HEK293 (cell line): ENCODE data around the gene RASAL2.

Experiments
- CTCF ChIA-PET: fragments of 350-600 bp; formaldehyde crosslinking; extraction: SDS; loops from one replicate; lab custom pipeline; 2021; ENCODE audit warnings: antibody characterized with exemption; lab: Yijun Ruan, JAX
- POLR2A ChIA-PET: fragments of 300-600 bp; formaldehyde crosslinking; extraction: SDS; loops from one replicate; lab custom pipeline; 2020; ENCODE audit warnings: antibody characterized with exemption, inconsistent platforms; lab: Yijun Ruan, JAX
- H3K27ac ChIP-seq: fragments of 200-500 bp; sonication (Bioruptor generic); 2 replicates; pipeline ENCODE4 v1.5.1; 2014; ENCODE audit warnings: low read depth, low read length, control low read depth, inconsistent platforms; ENCODE audit errors: extremely low read depth
- H3K36me3 ChIP-seq, 2 experiments: fragments of 200-500 bp in 1 of 2; sonication (Bioruptor generic) in 1 of 2; 1 replicate in 1 of 2; 2 replicates in 1 of 2; pipeline ENCODE4 v1.5.1; 2014 to 2017; ENCODE audit warnings: inconsistent platforms in 2 of 2, low read length in 2 of 2; ENCODE audit not compliant: control insufficient read depth in 2 of 2, insufficient read depth in 1 of 2
- H3K4me1 ChIP-seq: fragments of 200-500 bp; sonication (Bioruptor generic); 2 replicates; pipeline ENCODE4 v1.5.1; 2014; ENCODE audit warnings: mild to moderate bottlenecking, low read length, inconsistent platforms; ENCODE audit not compliant: control insufficient read depth, insufficient read depth
- H3K4me3 ChIP-seq: 2 replicates; pipeline ENCODE4 v1.5.1; 2011; ENCODE audit warnings: low read depth, mild to moderate bottlenecking, control low read depth, low read length, moderate library complexity
- H3K9me3 ChIP-seq: fragments of 200-500 bp; sonication (Bioruptor generic); 2 replicates; pipeline ENCODE4 v1.5.1; 2014; ENCODE audit warnings: low read depth, low read length, inconsistent platforms; ENCODE audit not compliant: control insufficient read depth, insufficient read depth
- BCL11A ChIP-seq: fragments of 450-650 bp; formaldehyde crosslinking; IDR thresholded peaks from 2 replicates; pipeline ENCODE4 v1.5.1; 2016; ENCODE audit warnings: low read depth, missing biosample characterization, missing genetic modification characterization
- EGR2 ChIP-seq: fragments of 450-650 bp; formaldehyde crosslinking; IDR thresholded peaks from 2 replicates; pipeline ENCODE4 v1.5.1; 2016; ENCODE audit warnings: low read depth, missing biosample characterization, missing genetic modification characterization
- MZF1 ChIP-seq: fragments of 450-650 bp; formaldehyde crosslinking; IDR thresholded peaks from 2 replicates; pipeline ENCODE4 v1.5.1; 2017; ENCODE audit warnings: missing biosample characterization, missing genetic modification characterization, borderline replicate concordance
- PRDM1 ChIP-seq: fragments of 450-650 bp; formaldehyde crosslinking; IDR thresholded peaks from 2 replicates; pipeline ENCODE4; 2016; ENCODE audit warnings: missing biosample characterization, missing genetic modification characterization
- SETDB1 ChIP-seq: IDR thresholded peaks from one replicate; pipeline ENCODE4 v1.6.1; 2017; ENCODE audit warnings: mild to moderate bottlenecking, low read length, moderate library complexity, mixed read lengths; ENCODE audit not compliant: insufficient read length
- SP7 ChIP-seq: fragments of 450-650 bp; formaldehyde crosslinking; IDR thresholded peaks from 2 replicates; pipeline ENCODE4 v1.5.1; 2016; ENCODE audit warnings: missing biosample characterization, missing genetic modification characterization
- TRIM28 ChIP-seq: IDR thresholded peaks from 2 replicates; pipeline ENCODE4 v1.6.1; 2011; ENCODE audit warnings: low read length, control low read depth, borderline replicate concordance
- YY1 ChIP-seq: fragments of 450-650 bp; formaldehyde crosslinking; IDR thresholded peaks from 2 replicates; pipeline ENCODE4 v1.5.1; 2018; ENCODE audit warnings: missing biosample characterization, missing genetic modification characterization
- ZEB2 ChIP-seq: fragments of 450-650 bp; formaldehyde crosslinking; IDR thresholded peaks from 2 replicates; pipeline ENCODE4 v1.5.1; 2016; ENCODE audit warnings: missing biosample characterization, missing genetic modification characterization
- ZFHX2 ChIP-seq: fragments of 450-650 bp; formaldehyde crosslinking; conservative IDR thresholded peaks from 2 replicates; pipeline ENCODE4 v1.5.1; 2016; ENCODE audit warnings: missing biosample characterization, missing genetic modification characterization
- ZFP37 ChIP-seq: fragments of 450-650 bp; formaldehyde crosslinking; IDR thresholded peaks from 2 replicates; pipeline ENCODE4 v1.5.1; 2016; ENCODE audit warnings: missing biosample characterization, missing genetic modification characterization
- ZNF112 ChIP-seq: fragments of 450-650 bp; formaldehyde crosslinking; IDR thresholded peaks from 2 replicates; pipeline ENCODE4 v1.5.0; 2017; ENCODE audit warnings: missing biosample characterization, missing genetic modification characterization
- ZNF138 ChIP-seq: fragments of 450-650 bp; formaldehyde crosslinking; IDR thresholded peaks from 2 replicates; pipeline ENCODE4 v1.5.1; 2016; ENCODE audit warnings: missing biosample characterization, missing genetic modification characterization, borderline replicate concordance
- ZNF155 ChIP-seq: fragments of 450-650 bp; formaldehyde crosslinking; IDR thresholded peaks from 2 replicates; pipeline ENCODE4 v1.5.1; 2016; ENCODE audit warnings: missing biosample characterization, missing genetic modification characterization
- ZNF16 ChIP-seq: fragments of 450-650 bp; formaldehyde crosslinking; IDR thresholded peaks from 2 replicates; pipeline ENCODE4 v1.5.1; 2016; ENCODE audit warnings: low read depth, missing biosample characterization, missing genetic modification characterization
- ZNF175 ChIP-seq: fragments of 450-650 bp; formaldehyde crosslinking; IDR thresholded peaks from 2 replicates; pipeline ENCODE4 v1.5.1; 2016; ENCODE audit warnings: missing biosample characterization, missing genetic modification characterization
- ZNF221 ChIP-seq: fragments of 450-650 bp; formaldehyde crosslinking; IDR thresholded peaks from 2 replicates; pipeline ENCODE4 v1.5.1; 2017; ENCODE audit warnings: missing biosample characterization, missing genetic modification characterization, borderline replicate concordance
- ZNF26 ChIP-seq: fragments of 450-650 bp; formaldehyde crosslinking; IDR thresholded peaks from 2 replicates; pipeline ENCODE4 v1.5.1; 2016; ENCODE audit warnings: missing biosample characterization, missing genetic modification characterization
- ZNF416 ChIP-seq: fragments of 450-650 bp; formaldehyde crosslinking; IDR thresholded peaks from 2 replicates; pipeline ENCODE4 v1.5.1; 2016; ENCODE audit warnings: missing biosample characterization, missing genetic modification characterization
- ZNF449 ChIP-seq: fragments of 450-650 bp; formaldehyde crosslinking; IDR thresholded peaks from 2 replicates; pipeline ENCODE4 v1.5.1; 2017; ENCODE audit warnings: missing biosample characterization, mild to moderate bottlenecking, missing genetic modification characterization, moderate library complexity
- ZNF544 ChIP-seq: fragments of 450-650 bp; formaldehyde crosslinking; IDR thresholded peaks from 2 replicates; pipeline ENCODE4 v1.5.0; 2017; ENCODE audit warnings: missing biosample characterization, missing genetic modification characterization
- ZNF660 ChIP-seq: fragments of 450-650 bp; IDR thresholded peaks from 2 replicates; pipeline ENCODE4 v1.5.1; 2018; ENCODE audit warnings: missing biosample characterization, mild to moderate bottlenecking, missing genetic modification characterization
- ZNF677 ChIP-seq: fragments of 450-650 bp; IDR thresholded peaks from 2 replicates; pipeline ENCODE4 v1.5.0; 2018; ENCODE audit warnings: missing biosample characterization, mild to moderate bottlenecking, missing genetic modification characterization, moderate library complexity
- ZNF792 ChIP-seq: fragments of 450-650 bp; formaldehyde crosslinking; IDR thresholded peaks from 2 replicates; pipeline ENCODE4 v1.5.1; 2016; ENCODE audit warnings: missing biosample characterization, missing genetic modification characterization
- ZSCAN30 ChIP-seq: fragments of 450-650 bp; IDR thresholded peaks from 2 replicates; pipeline ENCODE4 v1.5.1; 2018; ENCODE audit warnings: missing biosample characterization, mild to moderate bottlenecking, missing genetic modification characterization, moderate library complexity
- ZXDB ChIP-seq: fragments of 450-650 bp; formaldehyde crosslinking; IDR thresholded peaks from 2 replicates; pipeline ENCODE4 v1.5.1; 2016; ENCODE audit warnings: missing biosample characterization, missing genetic modification characterization
- TF ChIP-seq, protein P1 (sequence below): fragments of 450-650 bp; formaldehyde crosslinking; IDR thresholded peaks from 2 replicates; pipeline ENCODE4 v1.5.1; 2016; ENCODE audit warnings: missing biosample characterization, missing genetic modification characterization

Gene RASAL2

GRCh38 chr1:178066296-178066907 lies 27.5 kb upstream of the RASAL2 start:
- POLR2A ChIA-PET = no interaction called here

GRCh38 chr1:178066908-178067614 lies 26.8 kb upstream of the RASAL2 start:
- Histone ChIP-seq H3K4me1 (no peaks in the 10 kb centered on the region), H3K27ac (no peak overlapping the region), H3K36me3 (no peaks in the 10 kb centered on the region), H3K4me3 (no peak overlapping the region), H3K9me3 (no peaks in the 10 kb centered on the region)
- ChIA-PET CTCF (no interaction called here), POLR2A (no interaction called here)
- TF ChIP-seq ZNF155 (tag by site-specific recombination) = no peak
- TF ChIP-seq PRDM1 = peak; percentile 18; the same call in 1 of the 2 replicates
- no peak for TF ChIP-seq MZF1
- TF ChIP-seq ZFHX2 (tag by site-specific recombination) = peak; percentile 90
- no peak for TF ChIP-seq ZNF221
- peak; percentile 93 for TF ChIP-seq EGR2 (tag by site-specific recombination)
- no peak for TF ChIP-seq BCL11A
- TF ChIP-seq ZFP37 (tag by site-specific recombination) = no peak
- no peak for TF ChIP-seq SETDB1
- TF ChIP-seq ZNF138 (tag by site-specific recombination) = no peak

More at GRCh38 chr1:178066296-178066907, 27.5 kb upstream of the RASAL2 start:
- Histone ChIP-seq H3K27ac (no peak overlapping the region), H3K4me3 (no peak overlapping the region), H3K4me1 (no peaks in the 10 kb centered on the region), H3K36me3 (no peaks in the 10 kb centered on the region), H3K9me3 (no peaks in the 10 kb centered on the region)
- CTCF ChIA-PET = no interaction called here
- TF ChIP-seq ZNF544 (tag by site-specific recombination) (no peak), ZNF112 (no peak), ZNF26 (tag by site-specific recombination) (no peak), ZNF660 (tag by site-specific recombination) (no peak), ZEB2 (tag by site-specific recombination) (no peak)

DNA sequence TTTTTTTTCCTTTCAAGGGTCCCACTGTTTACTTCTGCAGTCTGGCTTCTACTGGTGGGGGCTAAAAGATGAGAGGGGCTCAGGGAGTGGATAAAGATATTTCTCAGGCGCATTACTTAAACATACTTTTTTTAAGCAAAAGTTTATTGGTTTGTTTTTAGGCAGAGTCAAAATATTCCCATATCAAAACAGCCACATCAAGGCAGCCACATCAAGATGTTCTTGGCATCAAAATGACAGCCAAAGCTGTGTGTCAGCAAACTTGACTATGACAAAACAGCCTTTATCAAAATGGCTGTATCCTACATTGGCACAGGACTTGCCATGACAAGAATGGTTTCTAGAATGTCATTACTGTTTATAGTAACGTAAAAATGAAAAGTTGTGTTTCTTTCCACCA lies 22.1 kb upstream of the RASAL2 start:
- H3K4me1 ChIP-seq = no peaks in the 10 kb centered on the region
- H3K4me3 ChIP-seq = no peak overlapping the region
- CTCF ChIA-PET = interaction anchor here (1.2 to 1.7 kb wide), 2 partner anchors 40 to 229 kb away, joined by 3 to 6 read pairs; no protein-coding TSS in a partner anchor
- H3K36me3 ChIP-seq = no peaks in the 10 kb centered on the region
- H3K27ac ChIP-seq = no peak overlapping the region
- POLR2A ChIA-PET = no interaction called here
- H3K9me3 ChIP-seq = no peaks in the 10 kb centered on the region
- TF ChIP-seq ZNF16 (tag by site-specific recombination) (no peak), YY1 (tag by site-specific recombination) (no peak), ZNF155 (tag by site-specific recombination) (no peak), ZNF175 (tag by site-specific recombination) (no peak), ZXDB (tag by site-specific recombination) (no peak), TRIM28 (no peak), ZSCAN30 (tag by site-specific recombination) (no peak), ZNF677 (no peak), ZNF416 (tag by site-specific recombination) (no peak), ZNF449 (tag by site-specific recombination) (no peak), ZNF792 (tag by site-specific recombination) (no peak), SP7 (tag by site-specific recombination) (no peak)
- TF ChIP-seq, protein P1, sequence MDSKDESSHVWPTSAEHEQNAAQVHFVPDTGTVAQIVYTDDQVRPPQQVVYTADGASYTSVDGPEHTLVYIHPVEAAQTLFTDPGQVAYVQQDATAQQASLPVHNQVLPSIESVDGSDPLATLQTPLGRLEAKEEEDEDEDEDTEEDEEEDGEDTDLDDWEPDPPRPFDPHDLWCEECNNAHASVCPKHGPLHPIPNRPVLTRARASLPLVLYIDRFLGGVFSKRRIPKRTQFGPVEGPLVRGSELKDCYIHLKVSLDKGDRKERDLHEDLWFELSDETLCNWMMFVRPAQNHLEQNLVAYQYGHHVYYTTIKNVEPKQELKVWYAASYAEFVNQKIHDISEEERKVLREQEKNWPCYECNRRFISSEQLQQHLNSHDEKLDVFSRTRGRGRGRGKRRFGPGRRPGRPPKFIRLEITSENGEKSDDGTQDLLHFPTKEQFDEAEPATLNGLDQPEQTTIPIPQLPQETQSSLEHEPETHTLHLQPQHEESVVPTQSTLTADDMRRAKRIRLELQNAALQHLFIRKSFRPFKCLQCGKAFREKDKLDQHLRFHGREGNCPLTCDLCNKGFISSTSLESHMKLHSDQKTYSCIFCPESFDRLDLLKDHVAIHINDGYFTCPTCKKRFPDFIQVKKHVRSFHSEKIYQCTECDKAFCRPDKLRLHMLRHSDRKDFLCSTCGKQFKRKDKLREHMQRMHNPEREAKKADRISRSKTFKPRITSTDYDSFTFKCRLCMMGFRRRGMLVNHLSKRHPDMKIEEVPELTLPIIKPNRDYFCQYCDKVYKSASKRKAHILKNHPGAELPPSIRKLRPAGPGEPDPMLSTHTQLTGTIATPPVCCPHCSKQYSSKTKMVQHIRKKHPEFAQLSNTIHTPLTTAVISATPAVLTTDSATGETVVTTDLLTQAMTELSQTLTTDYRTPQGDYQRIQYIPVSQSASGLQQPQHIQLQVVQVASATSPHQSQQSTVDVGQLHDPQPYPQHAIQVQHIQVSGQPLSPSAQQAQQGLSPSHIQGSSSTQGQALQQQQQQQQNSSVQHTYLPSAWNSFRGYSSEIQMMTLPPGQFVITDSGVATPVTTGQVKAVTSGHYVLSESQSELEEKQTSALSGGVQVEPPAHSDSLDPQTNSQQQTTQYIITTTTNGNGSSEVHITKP (tag by site-specific recombination) = no peak
